ENCODE results near the gene PARD3B.

The PARD3B gene

GRCh38 chr2:205605638-205606304, 1060.5 kb downstream of the PARD3B start:
- DNase-seq (ENCODE audit: low spot score) = no peak

GRCh38 chr2:205607146-205607545, 1061.9 kb downstream of the PARD3B start:
- no peak for DNase-seq (ENCODE audit: low spot score)

GRCh38 chr2:205609113-205609512, 1063.8 kb downstream of the PARD3B start:
- DNase-seq (ENCODE audit: low spot score) = no peak

- no peak for DNase-seq (ENCODE audit: low spot score)
Measured at GRCh38 chr2:205610437-205610836, 1065.2 kb downstream of the PARD3B start.

- no peak for DNase-seq (ENCODE audit: low spot score)
Measured at GRCh38 chr2:205612636-205613035, 1067.4 kb downstream of the PARD3B start.

- DNase-seq (ENCODE audit: low spot score) = no peak
Measured at GRCh38 chr2:205613970-205614559, 1068.8 kb downstream of the PARD3B start.

- no peak for DNase-seq (ENCODE audit: low spot score)
Measured at GRCh38 chr2:205614965-205615364, 1069.7 kb downstream of the PARD3B start.

- DNase-seq (ENCODE audit: low spot score) = no peak
Measured at GRCh38 chr2:205617905-205618304, 1072.6 kb downstream of the PARD3B start.

GRCh38 chr2:205619600-205619999, 1074.3 kb downstream of the PARD3B start:
- no peak for DNase-seq (ENCODE audit: low spot score)

GRCh38 chr2:205627085-205627484, 1081.8 kb downstream of the PARD3B start:
- no peak for DNase-seq (ENCODE audit: low spot score)

- DNase-seq (ENCODE audit: low spot score) = no peak
Measured at GRCh38 chr2:205628422-205628821, 1083.1 kb downstream of the PARD3B start.

GRCh38 chr2:205629091-205629776, 1084.0 kb downstream of the PARD3B start:
- DNase-seq (ENCODE audit: low spot score) = no peak

- DNase-seq (ENCODE audit: low spot score) = no peak
Measured at GRCh38 chr2:205633994-205634393, 1088.7 kb downstream of the PARD3B start.

- no peak for DNase-seq (ENCODE audit: low spot score)
Measured at GRCh38 chr2:205636549-205637319, 1091.5 kb downstream of the PARD3B start.

GRCh38 chr2:205637320-205637602, 1092.0 kb downstream of the PARD3B start:
- no peak for DNase-seq (ENCODE audit: low spot score)

- DNase-seq (ENCODE audit: low spot score) = no peak
Measured at GRCh38 chr2:205637779-205638503, 1092.7 kb downstream of the PARD3B start.

- DNase-seq (ENCODE audit: low spot score) = no peak
Measured at GRCh38 chr2:205640716-205641115, 1095.4 kb downstream of the PARD3B start.

- no peak for DNase-seq (ENCODE audit: low spot score)
Measured at GRCh38 chr2:205642599-205643356, 1097.5 kb downstream of the PARD3B start.

GRCh38 chr2:205643391-205643885, 1098.2 kb downstream of the PARD3B start:
- no peak for DNase-seq (ENCODE audit: low spot score)

GRCh38 chr2:205644018-205644417, 1098.7 kb downstream of the PARD3B start:
- DNase-seq (ENCODE audit: low spot score) = no peak

GRCh38 chr2:205646680-205647079, 1101.4 kb downstream of the PARD3B start:
- no peak for DNase-seq (ENCODE audit: low spot score)
